ENCODE results near the gene MORN1. TPM values are rescaled to one million over a fixed set of nuclear protein-coding genes. Genes with fewer than 3 reads are reported as not detected.

Gene MORN1
- total and polyA plus RNA-seq, 2 donors (not counting 3 experiments of a cell fraction or from before 2014, with no cell fraction given), result 4.3 to 6.4 TPM

- ChIA-PET POLR2A (no interaction called here), CTCF (interaction anchor here (1.5 kb wide), 1 partner anchor 213 kb away, joined by 5 read pairs; no protein-coding TSS in a partner anchor)
- Histone ChIP-seq H4K20me1 (replicated peaks; ENCODE audit: control insufficient read depth, extremely low read depth, insufficient read depth, low read length) (no peaks in the 10 kb centered on the region), H3K4me2 (ENCODE audit: insufficient read depth, low read length) (no peak overlapping the region), H3K36me3 (ENCODE audit: control insufficient read depth in 2 of 2, extremely low read depth in 1 of 2, insufficient read depth in 2 of 2, low read length in 2 of 2) (peaks cover 23 to 65% of the 10 kb centered on the region in 2 experiments), H3K9me3 (replicated peaks; ENCODE audit: control insufficient read depth, insufficient read depth, low read length) (no peaks in the 10 kb centered on the region), H3K4me3 (replicated peaks in 1 of 3; ENCODE audit: insufficient read depth in 1 of 3, low read depth in 1 of 3, low read length in 3 of 3) (no peak overlapping the region), H3K4me1 (ENCODE audit: control insufficient read depth, extremely low read depth, insufficient read depth, low read length) (peaks cover 12% of the 10 kb centered on the region), H3K9me1 (replicated peaks; ENCODE audit: control insufficient read depth, extremely low read depth, insufficient read depth, low read length) (no peaks in the 10 kb centered on the region), H2AFZ (ENCODE audit: low read depth, low read length) (no peak overlapping the region), H3K27me3 (ENCODE audit: control insufficient read depth in 2 of 2, insufficient read depth in 2 of 2, low read length in 2 of 2) (no peaks in the 10 kb centered on the region), H3K79me2 (ENCODE audit: control insufficient read depth, insufficient read depth, low read length) (peaks cover 3% of the 10 kb centered on the region), H3K27ac (ENCODE audit: insufficient read depth, low read depth, low read length) (no peak overlapping the region), H3K9ac (replicated peaks; ENCODE audit: extremely low read depth, insufficient read depth, low read length) (no peak overlapping the region)
- BruUV-seq (replicated peaks), result no TSS peak
- dilution Hi-C loops (cut with MboI; ENCODE audit: extremely low pct_ligation_motif_present, low sequenced_read_pairs), result no loop called here
- no peak for DNase-seq (ENCODE audit: low read depth, low spot score)
- TF ChIP-seq EZH2 (IDR thresholded peaks at IDR 0.05; ENCODE audit: borderline replicate concordance, low read depth, low read length, severe bottlenecking) (no peak), JUN (IDR thresholded peaks at IDR 0.05; ENCODE audit: borderline replicate concordance, insufficient read depth, insufficient read length, low read depth) (no peak), POLR2A (IDR thresholded peaks at IDR 0.05; ENCODE audit: low read depth, low read length) (no peak), POLR2AphosphoS5 (IDR thresholded peaks at IDR 0.05; ENCODE audit: insufficient read depth, low read depth, low read length) (no peak), GATA2 (IDR thresholded peaks at IDR 0.05; ENCODE audit: insufficient read depth, insufficient read length, low read depth, low read length) (no peak), MAX (IDR thresholded peaks at IDR 0.05; ENCODE audit: insufficient read depth, insufficient read length) (no peak), FOS (IDR thresholded peaks at IDR 0.05; ENCODE audit: borderline replicate concordance, insufficient read depth, low read length) (no peak), CTCF (IDR thresholded peaks at IDR 0.05; ENCODE audit: extremely low read depth in 1 of 2, insufficient read depth in 1 of 2, low read depth in 1 of 2, low read length in 2 of 2) (no peak), MYC (IDR thresholded peaks at IDR 0.05; ENCODE audit: low read depth, low read length) (no peak)
- no peak for FAIRE-seq
- intact Hi-C loops (cut with micrococcal nuclease), result loop anchor here (10.0 kb wide), 1 partner anchor 1222 kb away; the partner anchor contains the start of gene TPRG1L
These were observed 11.1 kb upstream of the MORN1 start for GRCh38 chr1:2402420-2402819.
